ENCODE results near the gene SHPK.
A peak's percentile ranks its signal among the peaks of the same experiment; 100 is the strongest.

The SHPK gene

GRCh38 chr17:3636154-3636907 lies at the start of gene SHPK, which contains the start of gene CTNS:
Gene SHPK, minus strand, starts transcription at chr17:3636250. Its CDS starts 31 bp downstream, at chr17:3636219.
Gene CTNS, plus strand, starts transcription at chr17:3636760. Its CDS starts 3,447 bp downstream, at chr17:3640207.
- peak; percentile 54 for DNase-seq

DNA sequence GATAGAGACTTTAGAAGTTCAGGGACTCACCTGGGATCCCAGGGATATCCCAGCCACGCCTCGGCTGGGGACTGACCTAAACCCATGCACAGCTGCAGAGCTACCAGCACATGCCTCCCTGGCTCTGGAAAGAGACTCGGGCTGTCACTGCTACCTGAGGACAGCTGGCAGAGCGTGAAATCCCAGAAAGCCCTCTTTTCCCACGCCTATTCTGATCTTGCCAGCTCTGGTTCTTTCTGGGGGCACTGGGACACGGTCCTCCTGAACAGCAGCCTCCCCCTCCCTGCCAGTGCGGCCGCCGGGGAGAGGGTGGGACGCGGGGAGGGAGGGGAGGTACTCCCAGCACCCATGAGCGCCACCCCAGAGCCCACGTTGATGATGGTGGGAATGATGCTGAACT lies 49.1 kb upstream of the SHPK start:
- no peak for DNase-seq

DNA sequence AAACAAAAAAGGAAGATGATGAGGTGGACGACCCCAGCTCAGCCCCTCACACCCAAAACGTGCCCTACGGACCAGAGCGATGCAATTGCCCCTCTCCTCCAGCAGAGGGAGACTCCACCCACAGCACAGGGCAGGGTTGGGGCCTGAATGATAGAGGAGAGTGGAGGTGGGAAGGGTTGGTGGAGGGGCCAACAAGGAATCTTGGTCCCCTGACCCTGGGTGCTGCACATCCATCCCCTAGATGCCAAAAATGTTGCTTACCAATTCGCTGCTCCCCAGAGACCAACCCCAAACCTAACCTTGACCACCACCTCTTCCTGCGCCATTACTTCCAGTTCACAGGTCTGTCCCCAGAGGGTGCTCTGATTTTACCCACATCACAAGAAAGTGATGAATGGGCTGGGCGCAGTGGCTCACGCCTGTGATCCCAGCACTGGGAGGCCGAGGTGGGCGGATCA lies 47.0 kb upstream of the SHPK start:
- DNase-seq = no peak

GRCh38 chr17:3682033-3682432 lies 46.0 kb upstream of the SHPK start:
- DNase-seq = no peak

- DNase-seq = no peak
Measured at GRCh38 chr17:3681565-3681964, 45.5 kb upstream of the SHPK start.

GRCh38 chr17:3681057-3681456 lies 45.0 kb upstream of the SHPK start:
- no peak for DNase-seq

GRCh38 chr17:3679531-3680126 lies 43.6 kb upstream of the SHPK start:
- DNase-seq = no peak

- DNase-seq = no peak
Measured at GRCh38 chr17:3678821-3679530, 42.9 kb upstream of the SHPK start.

DNA sequence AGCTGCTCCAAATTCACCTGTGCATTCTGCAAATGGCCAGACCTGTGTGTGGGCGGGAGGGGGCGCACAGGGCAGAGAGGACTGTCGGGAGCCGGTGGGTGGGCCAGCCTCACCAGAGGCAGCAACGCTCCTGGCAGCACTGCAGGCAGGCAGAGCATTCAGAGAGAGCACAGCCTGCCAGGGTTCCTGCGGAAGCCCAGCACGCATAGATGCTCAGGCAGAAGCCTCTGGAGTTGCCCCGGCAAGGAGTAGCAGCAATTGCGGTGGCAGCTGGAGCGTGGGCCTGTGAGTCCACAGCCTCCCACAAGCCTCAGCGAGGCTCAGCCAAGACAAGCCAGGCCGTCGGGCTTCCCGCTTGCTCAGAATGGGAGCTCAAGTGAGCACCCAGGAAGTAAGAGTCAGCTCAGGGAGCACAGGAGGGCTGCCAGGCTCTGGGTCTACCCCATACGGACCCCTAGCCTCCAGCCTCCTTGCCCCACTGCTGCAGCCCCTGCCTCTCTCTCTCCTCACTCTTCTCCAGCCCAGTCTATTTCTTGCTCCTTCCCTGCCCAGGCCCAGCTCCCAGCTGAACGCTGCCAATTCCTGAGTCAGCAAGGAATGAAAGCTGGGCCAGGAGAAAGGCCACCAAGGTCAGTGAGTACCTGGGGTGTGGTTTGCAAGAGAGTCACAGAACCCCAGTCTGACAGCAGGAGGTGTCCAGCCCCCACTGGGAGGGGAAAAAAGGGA lies 42.2 kb upstream of the SHPK start:
- DNase-seq = no peak

GRCh38 chr17:3675886-3676285 lies 39.8 kb upstream of the SHPK start:
- no peak for DNase-seq

DNA sequence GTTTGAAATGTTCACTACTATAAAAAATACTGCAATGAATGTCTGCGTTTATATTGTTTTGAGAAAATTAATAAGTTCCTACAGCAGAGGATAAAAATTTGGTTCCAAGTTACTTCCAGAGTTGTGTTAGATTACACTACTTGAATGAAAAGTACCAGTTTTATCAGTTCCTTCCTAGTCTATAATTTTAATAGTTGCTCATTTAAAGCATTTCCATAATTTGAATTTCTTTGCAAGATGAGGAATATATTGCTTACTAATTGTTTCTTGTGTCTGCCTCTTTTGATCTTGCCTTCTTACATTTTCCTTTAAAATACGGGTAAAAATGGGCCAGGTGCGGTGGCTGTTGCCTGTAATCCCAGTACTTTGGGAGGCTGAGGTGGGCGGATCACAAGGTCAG lies 36.5 kb upstream of the SHPK start:
- no peak for DNase-seq

GRCh38 chr17:3669548-3669947 lies 33.5 kb upstream of the SHPK start:
- no peak for DNase-seq

DNA sequence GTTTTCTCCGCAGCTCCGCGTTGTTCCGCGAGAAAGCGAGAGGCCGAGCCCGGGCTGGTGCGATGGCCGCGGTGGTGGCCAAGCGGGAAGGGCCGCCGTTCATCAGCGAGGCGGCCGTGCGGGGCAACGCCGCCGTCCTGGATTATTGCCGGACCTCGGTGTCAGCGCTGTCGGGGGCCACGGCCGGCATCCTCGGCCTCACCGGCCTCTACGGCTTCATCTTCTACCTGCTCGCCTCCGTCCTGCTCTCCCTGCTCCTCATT lies 33.0 kb upstream of the SHPK start:
- DNase-seq = no peak

GRCh38 chr17:3668279-3669084 lies 32.4 kb upstream of the SHPK start, which contains the start of the genes EMC6 and TAX1BP3:
Gene EMC6, plus strand, starts transcription at chr17:3668812. Its CDS starts 335 bp downstream, at chr17:3669147.
Gene TAX1BP3, minus strand, starts transcription at chr17:3668578. Its CDS starts 52 bp downstream, at chr17:3668526.
- peak; percentile 59 for DNase-seq

GRCh38 chr17:3667366-3668278 lies 31.6 kb upstream of the SHPK start:
- DNase-seq = no peak

DNA sequence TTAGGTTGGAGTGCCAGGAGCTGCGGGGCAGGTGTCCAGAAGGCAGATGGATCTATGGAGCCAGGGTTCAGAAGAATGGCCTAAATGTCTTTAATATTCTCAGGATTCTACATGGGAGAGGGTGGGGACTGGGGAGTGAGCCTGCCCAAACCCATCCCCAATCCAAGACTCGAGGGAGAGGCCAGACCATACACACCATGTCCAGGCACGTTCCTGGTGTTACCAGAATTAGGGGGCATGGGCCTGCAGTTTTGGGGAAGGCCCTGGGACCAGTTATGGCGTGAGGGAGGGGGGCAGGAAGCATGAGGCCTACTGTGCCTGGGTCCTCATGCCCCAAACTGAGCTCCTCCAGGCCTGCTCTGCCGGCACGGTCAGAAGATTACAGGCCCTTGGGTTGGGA lies 30.5 kb upstream of the SHPK start:
- no peak for DNase-seq

GRCh38 chr17:3665834-3666233 lies 29.8 kb upstream of the SHPK start:
- no peak for DNase-seq

GRCh38 chr17:3663102-3664011 lies 27.3 kb upstream of the SHPK start:
- no peak for DNase-seq

DNA sequence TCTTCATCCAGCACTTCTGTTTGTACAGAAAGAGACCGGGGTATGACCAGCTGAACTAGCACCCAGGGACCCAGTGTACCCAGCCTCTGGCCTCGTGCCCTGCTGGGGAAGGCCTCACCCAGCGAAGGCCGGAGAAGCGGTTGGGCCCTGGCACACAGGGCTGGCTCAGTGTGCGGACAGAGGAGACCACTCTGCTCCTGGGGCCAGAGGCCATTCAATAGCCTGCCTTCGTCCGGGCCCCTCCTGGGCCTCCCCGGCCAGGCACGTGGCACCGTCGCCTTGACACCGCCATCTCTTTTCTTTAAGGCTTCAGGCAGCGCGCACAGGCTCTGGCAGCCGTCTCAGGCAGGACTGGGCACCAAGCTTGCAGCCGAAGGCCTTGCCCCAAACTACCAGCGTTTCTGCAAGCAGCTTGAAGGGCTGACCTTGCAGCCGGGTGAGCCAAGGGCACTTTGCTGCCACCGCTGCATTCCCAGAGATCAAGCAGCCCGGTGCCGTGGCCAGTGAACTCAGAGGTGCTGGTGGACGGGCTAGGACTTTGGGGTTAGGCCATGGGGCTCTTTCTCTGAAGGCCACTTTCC lies 24.4 kb upstream of the SHPK start:
- no peak for DNase-seq
